ENCODE results near the gene ATF3. TPM values are rescaled to one million over a fixed set of nuclear protein-coding genes. Genes with fewer than 3 reads are reported as not detected.
A peak's percentile ranks its signal among the peaks of the same experiment; 100 is the strongest.

The ATF3 gene
- total and polyA plus RNA-seq, 7 donors, result 3.2 to 162 (median 29.4) TPM

DNA sequence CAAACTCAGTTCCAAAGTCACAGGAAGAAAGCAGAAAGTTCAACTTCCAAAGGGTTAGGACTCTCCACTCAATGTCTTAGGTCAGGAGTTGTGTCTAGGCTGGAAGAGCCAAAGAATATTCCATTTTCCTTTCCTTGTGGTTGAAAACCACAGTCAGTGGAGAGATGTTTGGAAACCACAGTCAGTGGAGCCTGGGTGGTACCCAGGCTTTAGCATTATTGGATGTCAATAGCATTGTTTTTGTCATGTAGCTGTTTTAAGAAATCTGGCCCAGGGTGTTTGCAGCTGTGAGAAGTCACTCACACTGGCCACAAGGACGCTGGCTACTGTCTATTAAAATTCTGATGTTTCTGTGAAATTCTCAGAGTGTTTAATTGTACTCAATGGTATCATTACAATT is 11.7 kb downstream of the ATF3 start:
- H3K27ac ChIP-seq, result no peak overlapping the region
- no peak for TF ChIP-seq CTCF (IDR thresholded peaks at IDR 0.05)
- no peak for TF ChIP-seq POLR2AphosphoS5 (IDR thresholded peaks at IDR 0.05)
- TF ChIP-seq EP300 (IDR thresholded peaks at IDR 0.05), result no peak
- no peak for TF ChIP-seq POLR2A (IDR thresholded peaks at IDR 0.05)
- H3K4me3 ChIP-seq, result no peak overlapping the region
- H3K27me3 ChIP-seq, result no peaks in the 10 kb centered on the region
- H3K4me1 ChIP-seq, result no peaks in the 10 kb centered on the region
- H3K36me3 ChIP-seq, result peaks cover 0 to 52% (median 24%) of the 10 kb centered on the region in 4 donors
- no peak for DNase-seq
- 84 to 91% methylated on average over 1 of the region's 1 CpG for WGBS, 2 donors
- H3K9me3 ChIP-seq, result no peaks in the 10 kb centered on the region
- intact Hi-C loops (cut with DNase I), result no loop called here

DNA sequence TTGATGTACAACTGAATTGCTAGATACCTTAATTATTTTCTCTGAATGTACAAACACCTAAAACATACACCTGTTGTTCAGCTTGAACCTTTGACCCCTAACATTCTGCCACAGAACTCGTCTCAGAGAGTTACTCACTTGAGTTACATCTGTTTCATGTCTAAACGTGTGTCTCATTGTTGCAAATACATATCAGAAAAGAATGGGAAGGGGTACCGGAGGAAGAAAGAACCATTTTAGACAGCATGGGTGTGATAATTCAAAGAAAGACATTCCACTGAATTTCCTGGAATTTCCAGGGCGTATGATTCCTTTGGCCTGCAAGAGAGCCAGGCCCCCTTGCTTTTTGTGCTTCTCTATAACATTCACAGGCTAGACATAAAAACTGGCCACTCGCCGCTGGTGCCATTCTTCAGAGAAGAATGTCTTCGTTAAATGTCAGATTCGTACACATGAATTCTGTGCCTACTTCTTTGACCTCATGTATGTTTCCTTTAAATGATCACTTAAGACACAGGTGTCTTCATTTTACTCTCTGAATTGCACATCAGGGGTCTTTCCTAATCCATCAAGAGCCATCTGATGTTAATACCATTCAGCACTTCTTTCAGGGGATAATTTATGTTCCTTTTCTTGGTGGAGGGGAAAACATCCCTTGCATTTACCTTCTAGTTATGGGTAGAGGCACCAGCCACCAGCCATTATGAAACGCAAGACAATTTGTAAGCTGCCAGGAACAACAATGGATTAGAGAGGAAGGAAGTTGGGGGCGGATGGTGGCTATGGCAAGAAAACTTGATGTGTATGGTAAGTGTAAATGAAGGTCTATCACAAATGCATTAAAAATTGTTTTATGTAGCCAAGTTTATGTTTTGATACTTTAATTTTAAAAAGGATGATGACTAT is 12.7 kb downstream of the ATF3 start:
- DNase-seq, result no peak
- Histone ChIP-seq H3K36me3 (peaks cover 0 to 47% (median 22%) of the 10 kb centered on the region in 4 donors), H3K4me3 (no peak overlapping the region), H3K9me3 (no peaks in the 10 kb centered on the region), H3K27ac (no peak overlapping the region), H3K27me3 (no peaks in the 10 kb centered on the region), H3K4me1 (no peaks in the 10 kb centered on the region)
- WGBS, 2 donors, result 79 to 84% methylated on average over 10 of the region's 10 CpGs
- TF ChIP-seq POLR2AphosphoS5 (IDR thresholded peaks at IDR 0.05) (peak in 1 of 4 donors; percentile 35), CTCF (IDR thresholded peaks at IDR 0.05) (no peak)
- intact Hi-C loops (cut with DNase I), result no loop called here

DNA sequence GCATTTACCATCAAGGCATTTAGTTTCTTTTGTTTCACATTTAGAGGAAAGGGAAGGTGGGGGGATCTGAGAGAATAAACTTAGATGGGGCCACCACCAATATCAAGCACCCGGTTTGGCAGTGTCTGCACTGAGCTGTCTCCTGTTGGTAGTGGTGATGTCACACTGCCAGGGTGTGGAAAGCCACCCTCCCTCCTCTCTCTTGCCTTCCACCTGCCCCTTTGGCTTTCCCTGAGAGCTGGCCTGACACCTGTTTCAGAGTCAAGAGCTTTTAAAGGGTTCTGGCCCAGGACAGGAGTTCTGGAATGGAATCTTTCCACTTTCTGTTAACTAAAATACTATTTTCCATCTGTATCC is 13.4 kb downstream of the ATF3 start:
- peaks cover 0 to 42% (median 20%) of the 10 kb centered on the region in 4 donors for H3K36me3 ChIP-seq
- WGBS, 2 donors, result 40 to 44% methylated on average over 1 of the region's 1 CpG
- no peaks in the 10 kb centered on the region for H3K27me3 ChIP-seq
- no peak overlapping the region for H3K4me3 ChIP-seq
- no peak for DNase-seq
- H3K4me1 ChIP-seq, result no peaks in the 10 kb centered on the region
- no peak overlapping the region for H3K27ac ChIP-seq
- intact Hi-C loops (cut with DNase I), result no loop called here
- TF ChIP-seq EP300 (IDR thresholded peaks at IDR 0.05) (no peak), CTCF (IDR thresholded peaks at IDR 0.05) (no peak), POLR2A (IDR thresholded peaks at IDR 0.05) (no peak), POLR2AphosphoS5 (IDR thresholded peaks at IDR 0.05) (no peak)
- no peaks in the 10 kb centered on the region for H3K9me3 ChIP-seq

GRCh38 chr1:212622467-212622866 is 13.9 kb downstream of the ATF3 start:
- WGBS, 2 donors, result 93% methylated on average over 3 of the region's 3 CpGs
- Histone ChIP-seq H3K4me3 (no peak overlapping the region), H3K27me3 (no peaks in the 10 kb centered on the region), H3K4me1 (no peaks in the 10 kb centered on the region), H3K36me3 (peaks cover 0 to 36% (median 20%) of the 10 kb centered on the region in 4 donors), H3K27ac (no peak overlapping the region), H3K9me3 (no peaks in the 10 kb centered on the region)
- no peak for DNase-seq
- TF ChIP-seq EP300 (IDR thresholded peaks at IDR 0.05), result no peak
- no peak for TF ChIP-seq POLR2AphosphoS5 (IDR thresholded peaks at IDR 0.05)
- no peak for TF ChIP-seq POLR2A (IDR thresholded peaks at IDR 0.05)
- no peak for TF ChIP-seq CTCF (IDR thresholded peaks at IDR 0.05)
- intact Hi-C loops (cut with DNase I), result no loop called here
